ENCODE data around the gene NAA25. TPM values are rescaled to one million over a fixed set of nuclear protein-coding genes. Genes with fewer than 3 reads are reported as not detected.

The NAA25 gene
- total and polyA plus RNA-seq, 8 donors, result 2.3 to 72.6 (median 11.3) TPM

DNA sequence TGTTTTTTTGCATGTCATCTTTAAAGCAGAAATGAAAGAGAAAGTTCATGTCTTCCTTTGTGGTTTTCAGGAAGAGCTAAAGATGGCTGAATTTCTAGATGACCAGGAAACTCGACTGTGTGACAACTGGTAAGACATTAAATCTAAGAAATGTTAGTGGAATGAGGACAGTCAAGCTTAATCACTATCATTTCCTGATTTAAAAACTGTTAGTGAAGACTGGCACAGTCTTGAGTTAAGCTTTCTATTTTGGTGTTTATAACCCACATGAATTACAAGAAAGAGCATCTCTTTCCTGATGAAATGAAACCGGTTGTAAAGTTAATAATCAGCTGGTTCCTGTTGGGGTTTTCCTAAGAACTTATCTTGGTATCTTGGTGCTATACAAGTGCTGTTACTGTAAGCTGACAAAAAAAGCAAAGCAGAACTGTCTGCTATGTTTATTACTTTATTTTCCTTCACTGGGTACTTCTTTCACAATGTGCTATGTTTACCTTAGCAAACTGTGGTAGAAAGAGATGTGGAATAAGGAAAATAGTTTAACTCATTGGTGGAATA lies 21.9 kb upstream of the NAA25 start:
- no peak for DNase-seq
- Histone ChIP-seq H3K4me3 (peak overlapping the region in 2 of 4 donors; percentile 8 to 15), H3K36me3 (peaks cover 8 to 22% (median 18%) of the 10 kb centered on the region in 4 donors), H3K9me3 (no peaks in the 10 kb centered on the region), H3K27me3 (no peaks in the 10 kb centered on the region), H3K27ac (peak overlapping the region in 4 of 5 donors; percentile 52 to 85 (median 68)), H3K4me1 (peaks cover 40 to 73% (median 55%) of the 10 kb centered on the region in 4 donors)
- WGBS, 5 donors, result 9 to 23% (median 13%) methylated on average over 2 of the region's 2 CpGs
- TF ChIP-seq EP300 (IDR thresholded peaks at IDR 0.05) (no peak), POLR2AphosphoS5 (IDR thresholded peaks at IDR 0.05) (no peak)
- intact Hi-C loops (cut with DNase I; ENCODE audit: low total_unique reads), result no loop called here

DNA sequence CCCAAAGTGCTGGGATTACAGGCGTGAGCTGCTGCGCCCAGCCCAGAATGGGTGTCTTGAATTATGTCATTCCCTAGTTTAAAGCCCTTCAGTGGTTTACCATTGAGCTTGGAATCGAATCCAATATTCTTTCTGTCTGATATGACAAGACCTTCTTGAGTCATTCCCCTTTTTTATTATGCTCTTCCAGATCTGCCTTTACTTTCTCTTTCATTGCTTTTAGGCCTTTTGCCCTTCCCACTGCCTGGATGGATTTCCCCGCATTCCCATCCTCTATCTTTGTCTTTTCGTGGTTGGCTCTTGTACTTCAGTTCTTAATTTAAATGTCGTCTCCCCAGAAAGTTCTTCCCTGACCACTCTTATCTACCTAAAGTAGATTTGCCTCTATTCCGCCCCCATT lies 18.3 kb upstream of the NAA25 start:
- TF ChIP-seq EP300 (IDR thresholded peaks at IDR 0.05) (no peak), POLR2A (IDR thresholded peaks at IDR 0.05) (no peak), POLR2AphosphoS5 (IDR thresholded peaks at IDR 0.05) (no peak)
- TF ChIP-seq, protein P1, sequence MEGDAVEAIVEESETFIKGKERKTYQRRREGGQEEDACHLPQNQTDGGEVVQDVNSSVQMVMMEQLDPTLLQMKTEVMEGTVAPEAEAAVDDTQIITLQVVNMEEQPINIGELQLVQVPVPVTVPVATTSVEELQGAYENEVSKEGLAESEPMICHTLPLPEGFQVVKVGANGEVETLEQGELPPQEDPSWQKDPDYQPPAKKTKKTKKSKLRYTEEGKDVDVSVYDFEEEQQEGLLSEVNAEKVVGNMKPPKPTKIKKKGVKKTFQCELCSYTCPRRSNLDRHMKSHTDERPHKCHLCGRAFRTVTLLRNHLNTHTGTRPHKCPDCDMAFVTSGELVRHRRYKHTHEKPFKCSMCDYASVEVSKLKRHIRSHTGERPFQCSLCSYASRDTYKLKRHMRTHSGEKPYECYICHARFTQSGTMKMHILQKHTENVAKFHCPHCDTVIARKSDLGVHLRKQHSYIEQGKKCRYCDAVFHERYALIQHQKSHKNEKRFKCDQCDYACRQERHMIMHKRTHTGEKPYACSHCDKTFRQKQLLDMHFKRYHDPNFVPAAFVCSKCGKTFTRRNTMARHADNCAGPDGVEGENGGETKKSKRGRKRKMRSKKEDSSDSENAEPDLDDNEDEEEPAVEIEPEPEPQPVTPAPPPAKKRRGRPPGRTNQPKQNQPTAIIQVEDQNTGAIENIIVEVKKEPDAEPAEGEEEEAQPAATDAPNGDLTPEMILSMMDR (IDR thresholded peaks at IDR 0.05), result no peak
- H3K4me3 ChIP-seq, result peak overlapping the region; percentile 79 to 98 (median 85)

DNA sequence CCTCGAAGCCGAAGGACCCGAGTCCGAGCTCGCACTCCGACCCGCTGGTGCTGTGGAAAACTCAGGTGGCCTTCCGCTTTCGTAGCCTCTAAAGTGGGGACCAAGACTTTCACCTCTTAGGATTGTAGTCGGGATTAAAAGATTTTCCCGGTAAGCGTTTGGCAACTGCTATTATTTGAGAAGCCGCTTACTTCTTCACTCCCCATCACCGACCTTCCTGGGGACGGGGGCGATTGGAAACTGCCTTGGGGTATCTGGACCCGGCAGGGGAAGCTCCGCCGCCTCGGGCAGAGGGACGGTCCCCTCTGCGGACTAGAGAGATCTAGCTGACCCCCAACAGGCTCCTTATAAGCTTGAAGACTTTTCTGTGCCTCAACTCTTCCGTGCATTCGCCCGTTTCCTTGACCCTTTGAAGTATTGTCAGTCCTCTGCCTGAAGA lies 17.4 kb upstream of the NAA25 start:
- Histone ChIP-seq H3K27ac (peak overlapping the region; percentile 80 to 96 (median 94)), H3K4me1 (peaks cover 50 to 86% (median 64%) of the 10 kb centered on the region in 4 donors), H3K4me3 (peak overlapping the region; percentile 79 to 98 (median 85)), H3K9me3 (no peaks in the 10 kb centered on the region), H3K36me3 (no peaks in the 10 kb centered on the region), H3K27me3 (no peaks in the 10 kb centered on the region)
- intact Hi-C loops (cut with DNase I; ENCODE audit: low total_unique reads), result no loop called here
- TF ChIP-seq POLR2A (IDR thresholded peaks at IDR 0.05) (no peak), POLR2AphosphoS5 (IDR thresholded peaks at IDR 0.05) (no peak), EP300 (IDR thresholded peaks at IDR 0.05) (no peak)
- TF ChIP-seq, protein P1 (IDR thresholded peaks at IDR 0.05), result no peak
- WGBS, 5 donors, result 1 to 2% (median 1%) methylated on average over 15 to 25 of the region's 25 CpGs
- no peak for DNase-seq

More for the DNA sequence above, 18.3 kb upstream of the NAA25 start:
- peak overlapping the region in 3 of 5 donors; percentile 92 to 96 (median 94) for H3K27ac ChIP-seq
- no peak for DNase-seq
- H3K27me3 ChIP-seq, result no peaks in the 10 kb centered on the region
- H3K4me1 ChIP-seq, result peaks cover 52 to 86% (median 70%) of the 10 kb centered on the region in 4 donors
- WGBS, 5 donors, result 73 to 90% (median 87%) methylated on average over 7 of the region's 7 CpGs
- intact Hi-C loops (cut with DNase I; ENCODE audit: low total_unique reads), result no loop called here
- no peaks in the 10 kb centered on the region for H3K9me3 ChIP-seq
- H3K36me3 ChIP-seq, result no peaks in the 10 kb centered on the region

DNA sequence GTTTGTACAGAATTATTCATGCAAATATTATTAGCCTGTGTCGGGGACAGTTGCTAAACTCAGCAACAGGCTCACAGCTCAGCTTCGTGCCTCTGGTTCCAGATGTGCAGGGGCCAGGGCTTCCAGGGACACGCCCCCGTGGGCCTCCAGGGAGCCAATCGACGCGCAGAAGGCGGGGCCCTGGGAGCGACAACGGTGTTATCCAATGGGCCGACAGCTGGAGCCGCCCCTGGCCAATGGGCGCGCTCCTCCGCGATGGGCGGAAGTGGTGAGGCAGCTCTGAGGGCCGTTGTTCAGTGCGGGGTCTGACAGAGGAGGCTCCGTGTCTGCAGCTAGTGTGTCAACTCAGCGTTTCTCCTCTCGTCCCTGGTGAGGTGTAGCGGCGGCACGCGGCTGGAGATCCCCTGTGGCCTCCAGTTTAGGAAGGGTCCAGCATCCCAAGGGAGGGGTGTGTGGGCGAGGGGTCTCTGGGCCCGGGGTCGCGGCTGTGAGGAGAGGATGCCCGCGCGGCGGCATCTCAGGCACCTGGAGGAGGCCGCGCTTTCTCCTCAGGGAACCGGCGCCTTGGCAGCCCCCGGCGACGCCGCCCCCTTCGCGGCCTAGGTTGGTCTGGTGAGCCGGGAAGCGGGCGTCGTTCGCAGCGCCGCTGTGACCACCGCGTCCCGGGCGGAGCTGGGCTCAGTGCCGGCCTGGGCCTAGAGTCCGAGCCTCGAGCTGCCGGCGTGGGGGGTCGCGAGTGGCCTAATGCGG lies 16.8 kb upstream of the NAA25 start, which contains the start of gene TRAFD1:
TRAFD1 (plus strand) TSS at position 311 of the 750 bp plus-strand sequence. CDS start 4,963 bp downstream, outside the sequence.
- TF ChIP-seq EP300 (IDR thresholded peaks at IDR 0.05) (no peak), POLR2AphosphoS5 (IDR thresholded peaks at IDR 0.05) (peak; percentile 94 to 97 (median 97)), POLR2A (IDR thresholded peaks at IDR 0.05) (peak in 2 of 4 donors; percentile 64 to 78)
- TF ChIP-seq, protein P1 (IDR thresholded peaks at IDR 0.05), result no peak
- Histone ChIP-seq H3K36me3 (no peaks in the 10 kb centered on the region), H3K4me3 (peak within 1 kb of the TSS; percentile 79 to 98 (median 85)), H3K9me3 (no peaks in the 10 kb centered on the region), H3K27ac (peak within 1 kb of the TSS; percentile 80 to 96 (median 94)), H3K27me3 (no peaks in the 10 kb centered on the region), H3K4me1 (peaks cover 44 to 80% (median 58%) of the 10 kb centered on the region in 4 donors)
- WGBS, 5 donors, result 0% methylated on average over 14 to 63 of the region's 63 CpGs
- intact Hi-C loops (cut with DNase I; ENCODE audit: low total_unique reads), result no loop called here
- DNase-seq, result peak; percentile 98 to 99
